SH-SY5Y (cell line): ENCODE measurements around the gene MID1.

ENCODE experiments used
- GATA2 ChIP-seq: IDR thresholded peaks from 2 replicates; pipeline ENCODE4 v1.6.1; 2011; ENCODE audit warnings: mild to moderate bottlenecking, low read depth, low read length
- GATA3 ChIP-seq: IDR thresholded peaks from 2 replicates; pipeline ENCODE4 v1.6.1; 2011; ENCODE audit warnings: low read depth, mild to moderate bottlenecking, low read length, moderate library complexity

MID1 gene

DNA sequence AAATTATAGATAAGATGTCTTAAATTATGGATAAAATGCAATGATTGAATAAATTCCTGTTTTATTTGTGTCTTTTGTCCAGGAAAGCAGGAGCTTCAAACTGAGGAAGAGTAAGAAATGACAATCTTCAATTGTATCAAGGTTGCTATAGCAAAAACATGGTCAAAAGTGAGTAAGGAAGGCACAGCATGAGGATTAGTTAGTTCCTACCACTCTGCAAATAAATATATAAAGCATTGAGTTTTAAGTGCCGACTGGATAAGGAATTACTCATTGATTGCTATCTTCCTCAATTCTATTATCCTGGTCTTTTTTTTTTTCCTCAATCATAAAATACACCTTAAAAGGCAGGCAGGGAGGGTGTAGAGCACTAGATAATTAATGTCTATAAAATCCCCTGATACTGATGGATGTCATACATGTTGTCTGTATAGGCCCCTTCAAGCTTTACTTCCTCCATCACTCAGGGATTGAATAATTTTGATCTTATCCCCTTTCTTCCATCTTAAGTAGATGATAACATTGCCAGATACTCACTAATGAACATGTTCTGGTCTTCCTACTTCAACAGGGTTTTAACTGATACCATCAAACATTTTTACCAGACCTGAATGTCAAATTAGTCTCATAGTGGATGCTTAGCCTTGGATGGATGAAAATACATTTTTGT lies 86.6 kb downstream of the MID1 start:
- TF ChIP-seq GATA2 (peak; percentile 76), GATA3 (peak; percentile 73)

GRCh38 chrX:10531927-10532326 lies 88.5 kb downstream of the MID1 start:
- TF ChIP-seq GATA3 (no peak), GATA2 (no peak)

DNA sequence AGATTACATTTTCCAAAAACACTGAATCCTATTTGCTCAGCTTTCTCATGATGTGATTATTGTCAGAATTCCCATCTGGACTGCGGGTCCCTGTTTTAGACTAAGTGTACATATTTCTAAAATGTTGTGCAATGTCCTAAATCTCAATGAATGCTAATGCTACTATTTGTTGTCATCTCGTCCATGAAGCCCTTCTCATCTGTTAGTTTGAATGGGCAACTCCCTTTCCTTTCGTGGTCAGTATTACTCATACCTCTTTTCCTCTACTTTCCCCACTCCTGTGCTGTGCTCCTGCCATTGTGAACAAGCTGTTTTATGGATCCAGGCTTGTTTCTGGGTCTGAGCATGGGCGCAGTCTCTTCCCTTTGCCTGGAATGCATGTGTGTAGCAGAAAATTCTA lies 91.0 kb downstream of the MID1 start:
- TF ChIP-seq GATA2 (no peak), GATA3 (no peak)

GRCh38 chrX:10526451-10526850 lies 93.9 kb downstream of the MID1 start:
- TF ChIP-seq GATA2 (no peak), GATA3 (no peak)

- TF ChIP-seq GATA2: no peak
- no peak for TF ChIP-seq GATA3
Observed at GRCh38 chrX:10525381-10526120, 94.8 kb downstream of the MID1 start.

DNA sequence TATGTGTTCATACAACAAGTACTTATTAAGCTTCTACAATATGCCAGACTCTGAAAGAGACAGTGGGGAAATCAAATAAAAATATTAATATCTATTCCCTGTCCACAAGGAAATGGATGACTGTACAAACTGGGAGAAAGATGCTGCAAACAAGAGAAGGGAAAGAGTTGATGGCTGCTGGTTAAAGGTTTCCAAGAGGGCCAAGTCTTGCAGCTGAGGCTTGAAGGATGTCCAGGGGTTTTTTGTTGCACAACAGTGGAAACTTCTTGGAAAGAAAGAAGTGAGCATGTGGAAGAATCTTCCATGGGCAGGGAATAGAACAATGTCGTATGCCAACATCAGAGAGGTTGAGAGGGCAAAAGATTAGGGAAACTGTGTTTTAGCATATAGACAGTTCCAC lies 95.8 kb downstream of the MID1 start:
- no peak for TF ChIP-seq GATA3
- TF ChIP-seq GATA2: no peak

GRCh38 chrX:10519761-10520160 lies 100.6 kb downstream of the MID1 start:
- TF ChIP-seq GATA3: no peak
- no peak for TF ChIP-seq GATA2

GRCh38 chrX:10519278-10519677 lies 101.1 kb downstream of the MID1 start:
- TF ChIP-seq GATA3: no peak
- TF ChIP-seq GATA2: no peak

DNA sequence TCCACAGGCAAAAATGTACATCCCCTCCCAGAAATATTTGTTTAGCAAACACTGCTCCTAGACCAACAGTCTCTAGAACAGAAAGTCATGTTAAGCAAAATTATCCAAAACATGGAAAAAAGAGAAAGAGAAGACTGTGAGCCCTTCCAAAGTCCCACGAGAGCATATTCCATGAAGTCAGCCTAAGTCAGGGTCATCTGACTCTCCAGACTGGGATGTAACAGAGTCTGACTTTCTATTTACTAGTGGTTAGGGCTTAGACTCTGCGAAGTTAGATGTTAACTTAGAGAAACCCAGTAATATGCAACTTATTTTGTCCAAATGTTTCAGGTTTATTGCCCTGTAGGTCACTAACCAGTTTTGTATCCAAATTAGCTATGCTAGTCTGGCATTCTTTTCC lies 102.3 kb downstream of the MID1 start:
- TF ChIP-seq GATA2: no peak
- no peak for TF ChIP-seq GATA3

DNA sequence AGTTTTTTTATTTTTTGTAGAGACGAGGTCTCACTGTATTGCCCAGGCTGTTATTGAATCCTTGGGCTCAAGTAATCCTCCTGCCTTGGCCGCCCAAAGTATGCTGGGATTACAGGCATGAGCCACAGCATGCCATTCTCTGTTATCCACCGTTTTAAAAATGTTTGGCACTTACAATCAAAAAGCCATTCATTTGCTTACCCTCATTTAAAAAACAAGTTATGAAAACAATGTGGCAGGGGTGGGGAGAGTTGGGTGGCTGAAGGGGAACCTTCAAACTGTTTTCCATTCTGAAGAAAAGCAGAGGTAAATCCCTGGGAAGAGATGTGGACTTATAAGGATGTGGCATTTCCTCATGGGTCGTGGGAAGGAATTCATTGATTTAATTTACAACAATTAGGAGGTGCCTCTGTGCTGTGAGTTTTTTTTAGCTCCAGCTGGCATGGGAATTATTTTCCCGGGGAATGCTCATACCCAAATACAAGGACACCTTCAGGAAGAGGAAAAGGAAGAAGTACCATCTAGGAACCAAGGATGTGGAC lies 103.5 kb downstream of the MID1 start:
- TF ChIP-seq GATA3 (no peak), GATA2 (no peak)

- TF ChIP-seq GATA3 (no peak), GATA2 (no peak)
Observed at GRCh38 chrX:10514891-10515290, 105.5 kb downstream of the MID1 start.

- TF ChIP-seq GATA2 (no peak), GATA3 (no peak)
Observed at GRCh38 chrX:10513974-10514373, 106.4 kb downstream of the MID1 start.

DNA sequence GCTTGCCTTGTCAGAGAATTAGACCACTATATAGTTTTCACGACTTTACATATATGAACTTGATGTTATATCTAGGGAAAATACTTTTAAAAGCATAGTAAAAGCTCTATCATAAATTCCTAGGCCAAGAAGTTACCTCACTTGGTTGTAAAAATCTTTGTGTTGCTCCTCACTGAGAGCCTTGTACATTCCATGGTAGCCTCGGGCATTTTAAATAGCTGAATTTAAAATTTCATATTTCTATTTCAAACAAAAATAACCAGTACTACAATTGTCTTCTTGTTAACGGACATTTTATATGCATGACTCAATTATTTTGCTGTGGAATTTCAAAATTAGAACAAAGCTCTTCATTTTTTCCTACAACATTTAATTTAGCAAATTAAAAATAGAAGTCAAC lies 107.6 kb downstream of the MID1 start:
- TF ChIP-seq GATA3 (no peak), GATA2 (no peak)

GRCh38 chrX:10512258-10512657 lies 108.1 kb downstream of the MID1 start:
- TF ChIP-seq GATA3 (no peak), GATA2 (no peak)

- TF ChIP-seq GATA3 (no peak), GATA2 (no peak)
Observed at GRCh38 chrX:10509397-10509796, 111.0 kb downstream of the MID1 start.

DNA sequence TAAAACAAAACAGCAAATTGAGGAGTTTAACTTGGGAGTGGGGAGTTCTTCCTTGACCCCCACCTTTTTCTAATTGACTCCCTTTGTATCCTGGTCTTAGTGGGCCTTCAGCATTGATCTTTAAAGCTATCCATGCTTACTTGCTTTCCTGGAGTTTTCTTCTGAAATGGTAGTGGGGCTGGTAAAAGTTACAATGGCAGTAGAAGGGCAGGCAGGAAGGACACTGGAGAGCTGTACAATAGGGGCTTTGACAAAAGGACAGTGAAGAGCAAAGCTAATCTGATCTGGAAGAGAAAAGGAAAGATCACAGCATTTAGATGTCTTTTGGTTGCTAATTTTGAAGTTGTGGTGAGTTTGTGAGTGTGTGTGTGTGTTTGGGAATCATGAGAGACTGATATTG lies 111.5 kb downstream of the MID1 start:
- TF ChIP-seq GATA3 (no peak), GATA2 (no peak)
